HCT116 (cell line): ENCODE measurements around the gene CLCN4.

Source experiments
- CBX3 ChIP-seq: IDR thresholded peaks from 2 replicates; pipeline ENCODE4 v1.6.1; 2012; ENCODE audit warnings: low read depth
- EGR1 ChIP-seq: IDR thresholded peaks from 2 replicates; pipeline ENCODE4 v1.6.1; 2012; ENCODE audit warnings: low read depth
- ELF1 ChIP-seq: IDR thresholded peaks from 2 replicates; pipeline ENCODE4 v1.6.1; 2012; ENCODE audit warnings: low read depth, borderline replicate concordance
- EZH2 ChIP-seq: fragments of 200-600 bp; sonication (generic); IDR thresholded peaks from 2 replicates; pipeline ENCODE4 v1.6.1; 2017; ENCODE audit warnings: antibody characterized with exemption, mixed run types
- JUND ChIP-seq: IDR thresholded peaks from 2 replicates; pipeline ENCODE4 v1.6.1; 2012
- MAX ChIP-seq: IDR thresholded peaks from 2 replicates; pipeline ENCODE4 v1.6.1; 2012
- POLR2A ChIP-seq: IDR thresholded peaks from 2 replicates; pipeline ENCODE4 v1.7.0; 2011; ENCODE audit warnings: borderline replicate concordance; ENCODE audit not compliant: insufficient read depth, insufficient read length; ENCODE audit errors: extremely low read depth
- POLR2AphosphoS5 ChIP-seq: IDR thresholded peaks from 2 replicates; pipeline ENCODE4 v1.6.1; 2011; ENCODE audit warnings: mild to moderate bottlenecking, low read depth, low read length, moderate library complexity
- REST ChIP-seq: IDR thresholded peaks from 2 replicates; pipeline ENCODE4 v1.6.1; 2012; ENCODE audit warnings: low read depth
- SP1 ChIP-seq: IDR thresholded peaks from 2 replicates; pipeline ENCODE4 v1.6.1; 2012; ENCODE audit warnings: low read depth
- YY1 ChIP-seq: IDR thresholded peaks from 2 replicates; pipeline ENCODE4 v1.6.1; 2011; ENCODE audit warnings: low read length, low read depth, moderate library complexity, mild to moderate bottlenecking; ENCODE audit not compliant: insufficient replicate concordance; ENCODE audit errors: extremely low read depth
- TF ChIP-seq, protein P1 (sequence below), 3 experiments: fragments of 200-600 bp in 1 of 3; sonication (generic) in 1 of 3; IDR thresholded peaks in 2 of 3; conservative IDR thresholded peaks in 1 of 3; 2 replicates each; pipeline ENCODE4 v1.5.1; 2012 to 2017; ENCODE audit warnings: low read depth in 2 of 3, low read length in 2 of 3, antibody characterized with exemption in 1 of 3, borderline replicate concordance in 1 of 3, control low read depth in 1 of 3, mild to moderate bottlenecking in 1 of 3, mixed read lengths in 1 of 3, mixed run types in 1 of 3, moderate library complexity in 1 of 3; ENCODE audit not compliant: insufficient read depth in 1 of 3
- TF ChIP-seq, protein P2 (sequence below): IDR thresholded peaks from 2 replicates; pipeline ENCODE4 v1.6.1; 2012

GRCh38 chrX:10110316-10110935 lies 46.3 kb upstream of the CLCN4 start:
- TF ChIP-seq POLR2A (no peak), JUND (no peak), EZH2 (no peak), EGR1 (no peak), POLR2AphosphoS5 (no peak), REST (no peak), YY1 (no peak), ELF1 (no peak), MAX (no peak), SP1 (no peak), CBX3 (no peak)
- TF ChIP-seq, protein P1, sequence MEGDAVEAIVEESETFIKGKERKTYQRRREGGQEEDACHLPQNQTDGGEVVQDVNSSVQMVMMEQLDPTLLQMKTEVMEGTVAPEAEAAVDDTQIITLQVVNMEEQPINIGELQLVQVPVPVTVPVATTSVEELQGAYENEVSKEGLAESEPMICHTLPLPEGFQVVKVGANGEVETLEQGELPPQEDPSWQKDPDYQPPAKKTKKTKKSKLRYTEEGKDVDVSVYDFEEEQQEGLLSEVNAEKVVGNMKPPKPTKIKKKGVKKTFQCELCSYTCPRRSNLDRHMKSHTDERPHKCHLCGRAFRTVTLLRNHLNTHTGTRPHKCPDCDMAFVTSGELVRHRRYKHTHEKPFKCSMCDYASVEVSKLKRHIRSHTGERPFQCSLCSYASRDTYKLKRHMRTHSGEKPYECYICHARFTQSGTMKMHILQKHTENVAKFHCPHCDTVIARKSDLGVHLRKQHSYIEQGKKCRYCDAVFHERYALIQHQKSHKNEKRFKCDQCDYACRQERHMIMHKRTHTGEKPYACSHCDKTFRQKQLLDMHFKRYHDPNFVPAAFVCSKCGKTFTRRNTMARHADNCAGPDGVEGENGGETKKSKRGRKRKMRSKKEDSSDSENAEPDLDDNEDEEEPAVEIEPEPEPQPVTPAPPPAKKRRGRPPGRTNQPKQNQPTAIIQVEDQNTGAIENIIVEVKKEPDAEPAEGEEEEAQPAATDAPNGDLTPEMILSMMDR (IDR thresholded peaks at IDR 0.05 in 2 of 3, conservative IDR thresholded peaks at IDR 0.05 in 1 of 3; ENCODE audit: borderline replicate concordance in 1 of 3, insufficient read depth in 1 of 3, low read depth in 2 of 3, low read length in 2 of 3) = no peak
- TF ChIP-seq, protein P2, sequence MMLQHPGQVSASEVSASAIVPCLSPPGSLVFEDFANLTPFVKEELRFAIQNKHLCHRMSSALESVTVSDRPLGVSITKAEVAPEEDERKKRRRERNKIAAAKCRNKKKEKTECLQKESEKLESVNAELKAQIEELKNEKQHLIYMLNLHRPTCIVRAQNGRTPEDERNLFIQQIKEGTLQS = no peak
